Endothelial cell (in vitro differentiated cells): ENCODE results near the gene C19orf44. TPM values are rescaled to one million over a fixed set of nuclear protein-coding genes. Genes with fewer than 3 reads are reported as not detected.

Source experiments
- DNase-seq: peaks from one replicate; pipeline ENCODE4 v3.0.0; 2021; ENCODE audit warnings: low spot score
- H3K27ac Mint-ChIP-seq: one replicate; pipeline ENCODE4 v1.8.0; 2021; ENCODE audit warnings: mixed read lengths, inconsistent platforms; ENCODE audit not compliant: unreplicated experiment
- H3K27me3 Mint-ChIP-seq: one replicate; pipeline ENCODE4 v1.8.0; 2021; ENCODE audit warnings: mild to moderate bottlenecking, moderate library complexity, mixed read lengths, inconsistent platforms; ENCODE audit not compliant: unreplicated experiment
- H3K36me3 Mint-ChIP-seq: one replicate; pipeline ENCODE4 v1.8.0; 2021; ENCODE audit warnings: mild to moderate bottlenecking, low read depth, mixed read lengths, inconsistent platforms; ENCODE audit not compliant: unreplicated experiment
- H3K4me1 Mint-ChIP-seq: one replicate; pipeline ENCODE4 v1.8.0; 2021; ENCODE audit warnings: mild to moderate bottlenecking, mixed read lengths, inconsistent platforms; ENCODE audit not compliant: unreplicated experiment
- H3K4me3 Mint-ChIP-seq: one replicate; pipeline ENCODE4 v1.8.0; 2021; ENCODE audit warnings: mild to moderate bottlenecking, mixed read lengths, inconsistent platforms; ENCODE audit not compliant: unreplicated experiment
- H3K9me3 Mint-ChIP-seq: one replicate; pipeline ENCODE4 v1.8.0; 2021; ENCODE audit warnings: mixed read lengths, inconsistent platforms; ENCODE audit not compliant: unreplicated experiment
- CTCF ChIP-seq: fragments of 200-600 bp; sonication (generic); IDR thresholded peaks from one replicate; pipeline ENCODE4 v1.5.0; 2021; ENCODE audit warnings: antibody characterized with exemption; ENCODE audit not compliant: unreplicated experiment
- total RNA-seq: library from RNA; stranded (reverse); fragmentation: NEBNext Ultra II Directional; extraction: Animal tissue kit (Norgen Biotek cat#: 25700); gene quantifications from one replicate; pipeline ENCODE4 v1.2.1, GENCODE V29; 2021; ENCODE audit not compliant: unreplicated experiment

Gene C19orf44
- total RNA-seq, 1 donor from 2014 or later = 3.7 TPM

GRCh38 chr19:16537111-16537510, 40.9 kb downstream of the C19orf44 start:
- no peak overlapping the region for H3K4me3 Mint-ChIP-seq
- H3K4me1 Mint-ChIP-seq = peaks cover 15% of the 10 kb centered on the region
- H3K9me3 Mint-ChIP-seq = no peaks in the 10 kb centered on the region
- H3K36me3 Mint-ChIP-seq = peaks cover 39% of the 10 kb centered on the region
- no peak overlapping the region for H3K27ac Mint-ChIP-seq
- H3K27me3 Mint-ChIP-seq = peaks cover 8% of the 10 kb centered on the region
- TF ChIP-seq CTCF = no peak
- no peak for DNase-seq

DNA sequence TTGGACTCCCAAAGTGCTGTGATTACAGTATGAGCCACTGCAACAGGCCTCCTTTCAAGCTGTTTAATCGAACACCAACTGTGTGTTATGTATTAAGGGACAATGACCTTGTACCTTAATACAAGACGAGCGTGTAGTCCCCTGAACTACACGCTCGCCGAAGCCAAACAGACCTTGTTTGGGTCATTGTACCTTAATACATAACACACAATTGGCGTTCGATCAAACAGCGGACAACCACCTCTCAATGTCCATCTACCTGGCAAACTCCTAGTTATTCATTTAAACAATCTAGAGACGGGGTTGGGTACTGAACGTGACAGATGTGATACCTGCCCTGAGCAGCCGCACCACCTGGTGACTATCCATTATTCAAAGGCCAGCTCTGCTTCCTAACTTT, 44.8 kb downstream of the C19orf44 start:
- no peak for DNase-seq
- no peak for TF ChIP-seq CTCF
- Mint-ChIP-seq H3K4me3 (peak overlapping the region; percentile 92), H3K27ac (peak overlapping the region; percentile 90), H3K9me3 (no peaks in the 10 kb centered on the region), H3K36me3 (peaks cover 28% of the 10 kb centered on the region), H3K27me3 (peaks cover 11% of the 10 kb centered on the region), H3K4me1 (peaks cover 24% of the 10 kb centered on the region)

DNA sequence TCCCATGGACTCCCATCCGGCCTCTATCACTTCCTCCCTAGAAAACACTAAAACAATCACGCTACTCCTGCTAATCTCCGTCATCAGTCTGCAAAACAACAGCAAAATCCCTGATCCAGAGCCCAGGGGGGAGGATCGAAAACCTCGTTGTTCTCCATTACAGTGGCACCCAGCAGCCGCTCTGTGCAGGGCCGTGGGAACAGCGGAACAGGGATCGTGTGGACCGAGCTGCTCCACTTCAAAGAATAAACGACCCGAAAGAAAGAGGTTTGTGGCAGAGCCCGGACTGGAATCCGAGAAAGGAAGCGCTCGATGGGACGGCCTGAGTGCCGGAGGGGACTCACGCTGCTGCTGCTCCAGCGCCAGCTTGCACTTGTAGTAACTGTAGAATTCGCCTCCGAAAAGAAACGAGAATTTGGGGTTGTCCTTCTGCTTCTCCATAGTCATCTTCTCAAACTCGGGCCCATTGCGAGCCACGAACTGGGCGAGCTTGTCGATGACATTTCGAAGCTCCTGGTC, 45.4 kb downstream of the C19orf44 start:
- Mint-ChIP-seq H3K4me1 (peaks cover 24% of the 10 kb centered on the region), H3K27me3 (peaks cover 11% of the 10 kb centered on the region), H3K36me3 (peaks cover 26% of the 10 kb centered on the region), H3K4me3 (peak overlapping the region; percentile 92), H3K9me3 (no peaks in the 10 kb centered on the region), H3K27ac (peak overlapping the region; percentile 90)
- no peak for TF ChIP-seq CTCF
- peak; percentile 38 for DNase-seq

GRCh38 chr19:16542045-16542909, 46.1 kb downstream of the C19orf44 start, which contains the start of gene CHERP:
TSS of gene CHERP (minus strand) at chr19:16542437. CDS start at chr19:16542378, 59 bp downstream.
- no peaks in the 10 kb centered on the region for H3K9me3 Mint-ChIP-seq
- TF ChIP-seq CTCF = no peak
- H3K4me1 Mint-ChIP-seq = peaks cover 24% of the 10 kb centered on the region
- peak within 1 kb of the TSS; percentile 96 for H3K4me3 Mint-ChIP-seq
- H3K36me3 Mint-ChIP-seq = peaks cover 25% of the 10 kb centered on the region
- H3K27me3 Mint-ChIP-seq = peaks cover 9% of the 10 kb centered on the region
- peak within 1 kb of the TSS; percentile 93 for H3K27ac Mint-ChIP-seq
- DNase-seq = peak; percentile 92
